MM.1S (cell line): ENCODE results near the gene BANP.

Source experiments
- CTCF ChIP-seq: fragments of 300-600 bp; sonication (generic); IDR thresholded peaks from 2 replicates; pipeline ENCODE4 v1.5.1; 2016; ENCODE audit warnings: antibody characterized with exemption, low read length, mixed read lengths
- EZH2 ChIP-seq: fragments of 300-600 bp; sonication (generic); optimal IDR thresholded peaks from 2 replicates; pipeline ENCODE3; 2017; ENCODE audit warnings: low read depth, mild to moderate bottlenecking, antibody characterized with exemption, low read length, mixed read lengths

DNA sequence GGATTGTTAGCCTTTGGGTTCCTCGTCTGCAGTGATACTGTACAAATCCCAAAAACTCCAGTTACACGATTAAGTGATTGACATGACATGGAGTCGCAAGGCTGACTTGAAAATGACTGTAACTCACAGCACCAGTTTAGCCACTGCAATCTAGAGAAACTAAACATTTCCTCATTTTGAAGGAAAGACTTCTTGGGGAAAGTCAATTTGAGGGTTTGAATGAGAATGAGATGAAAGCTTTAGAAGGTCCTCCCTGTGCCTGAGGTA lies 4.8 kb downstream of the BANP start:
- TF ChIP-seq CTCF (no peak), EZH2 (no peak)
